Astrocyte (in vitro differentiated cells and primary cell): ENCODE measurements around the gene CCDC51. TPM values are rescaled to one million over a fixed set of nuclear protein-coding genes. Genes with fewer than 3 reads are reported as not detected.
A peak's percentile ranks its signal among the peaks of the same experiment; 100 is the strongest.

Experiments
- DNase-seq: peaks from one replicate; pipeline ENCODE4 v3.0.0-alpha.2; 2010; ENCODE audit warnings: low read depth
- FAIRE-seq: peaks from 2 replicates; lab custom pipeline; 2011; peaks lifted over from hg19 to GRCh38; lab: Jason Lieb, UNC
- H2AFZ ChIP-seq: 2 replicates; pipeline ENCODE4 v1.6.0; 2012; ENCODE audit warnings: low read depth, low read length, inconsistent platforms
- H3K27ac ChIP-seq: 2 replicates; pipeline ENCODE4 v1.5.1; 2011; ENCODE audit warnings: low read depth, low read length, inconsistent platforms
- H3K27me3 ChIP-seq: 2 replicates; pipeline ENCODE4 v1.6.0; 2011; ENCODE audit warnings: low read length, inconsistent platforms; ENCODE audit not compliant: insufficient read depth
- H3K36me3 ChIP-seq: 2 replicates; pipeline ENCODE4 v1.5.1; 2011; ENCODE audit warnings: low read length, inconsistent platforms; ENCODE audit not compliant: insufficient read depth
- H3K4me1 ChIP-seq: 2 replicates; pipeline ENCODE4 v1.5.1; 2011; ENCODE audit warnings: low read length, inconsistent platforms; ENCODE audit not compliant: insufficient read depth
- H3K4me2 ChIP-seq: 2 replicates; pipeline ENCODE4 v1.6.0; 2012; ENCODE audit warnings: low read length, inconsistent platforms
- H3K4me3 ChIP-seq: 2 replicates; pipeline ENCODE4 v1.5.1; 2011; ENCODE audit warnings: low read depth, mild to moderate bottlenecking, low read length, inconsistent platforms; ENCODE audit not compliant: insufficient read depth
- H3K79me2 ChIP-seq: 2 replicates; pipeline ENCODE4 v1.6.0; 2012; ENCODE audit warnings: mild to moderate bottlenecking, low read length, inconsistent platforms; ENCODE audit not compliant: insufficient read depth
- H3K9ac ChIP-seq: 2 replicates; pipeline ENCODE4 v1.6.0; 2012; ENCODE audit warnings: mild to moderate bottlenecking, low read length, inconsistent platforms
- H3K9me3 ChIP-seq: 2 replicates; pipeline ENCODE4 v1.5.1; 2012; ENCODE audit warnings: low read depth, mild to moderate bottlenecking, low read length, inconsistent platforms; ENCODE audit not compliant: insufficient read depth
- H4K20me1 ChIP-seq: 2 replicates; pipeline ENCODE4 v1.6.0; 2012; ENCODE audit warnings: low read length, inconsistent platforms; ENCODE audit not compliant: insufficient read depth
- H3K27ac Mint-ChIP-seq: one replicate; pipeline ENCODE4 v1.8.0; 2021; ENCODE audit warnings: mild to moderate bottlenecking, mixed read lengths; ENCODE audit not compliant: unreplicated experiment
- H3K27me3 Mint-ChIP-seq: one replicate; pipeline ENCODE4 v1.8.0; 2021; ENCODE audit warnings: low read depth, mixed read lengths; ENCODE audit not compliant: unreplicated experiment
- H3K36me3 Mint-ChIP-seq: one replicate; pipeline ENCODE4 v1.8.0; 2021; ENCODE audit warnings: low read depth, mixed read lengths; ENCODE audit not compliant: unreplicated experiment
- H3K4me1 Mint-ChIP-seq: one replicate; pipeline ENCODE4 v1.8.0; 2021; ENCODE audit warnings: low read depth, mixed read lengths; ENCODE audit not compliant: unreplicated experiment
- H3K4me3 Mint-ChIP-seq: one replicate; pipeline ENCODE4 v1.8.0; 2021; ENCODE audit warnings: mild to moderate bottlenecking, moderate library complexity, mixed read lengths; ENCODE audit not compliant: unreplicated experiment
- H3K9me3 Mint-ChIP-seq: one replicate; pipeline ENCODE4 v1.8.0; 2021; ENCODE audit warnings: mild to moderate bottlenecking, mixed read lengths; ENCODE audit not compliant: unreplicated experiment
- EZH2 ChIP-seq: IDR thresholded peaks from 2 replicates; pipeline ENCODE4 v1.6.1; 2012; ENCODE audit warnings: mild to moderate bottlenecking, low read length, inconsistent platforms; ENCODE audit not compliant: insufficient read depth
- total RNA-seq: library from RNA; stranded (reverse); gene quantifications from 2 replicates; pipeline ENCODE4 v1.2.1, GENCODE V29; 2021
- TF ChIP-seq, protein P1 (sequence below): IDR thresholded peaks from 2 replicates; pipeline ENCODE4 v1.5.1; 2011; ENCODE audit warnings: low read depth, mild to moderate bottlenecking, inconsistent platforms, low read length, moderate library complexity; ENCODE audit not compliant: insufficient read depth

Gene CCDC51
- total RNA-seq, 1 donor from 2014 or later, result 16.5 TPM

DNA sequence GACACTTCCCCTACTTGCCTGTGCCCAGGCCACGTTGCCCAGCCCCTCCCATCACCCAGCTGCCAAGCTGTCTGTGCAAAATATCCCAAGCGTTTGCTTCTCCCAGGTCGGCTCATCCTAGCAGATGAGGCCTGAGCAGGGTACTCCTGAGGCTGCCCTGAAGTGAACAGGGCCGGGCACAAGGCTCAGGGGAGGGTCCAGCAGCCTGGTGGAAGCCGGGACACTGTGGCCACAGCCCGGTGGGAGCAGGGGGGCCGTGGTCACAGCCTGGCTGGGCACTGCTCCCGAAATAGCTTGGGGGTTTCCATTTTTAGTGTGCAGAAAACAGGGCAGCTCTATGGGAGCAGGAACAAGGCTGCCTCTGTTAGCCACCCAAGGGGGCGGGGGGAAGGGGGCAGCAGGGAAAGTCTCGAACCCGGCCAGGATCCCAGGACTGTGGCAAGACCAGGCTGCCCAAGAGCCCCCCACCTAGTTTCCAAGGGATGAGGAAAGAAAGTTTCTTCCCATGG lies 13.5 kb downstream of the CCDC51 start:
- no peaks in the 10 kb centered on the region for H3K9me3 Mint-ChIP-seq
- H3K27ac Mint-ChIP-seq, result no peak overlapping the region
- TF ChIP-seq EZH2, result no peak
- TF ChIP-seq, protein P1, sequence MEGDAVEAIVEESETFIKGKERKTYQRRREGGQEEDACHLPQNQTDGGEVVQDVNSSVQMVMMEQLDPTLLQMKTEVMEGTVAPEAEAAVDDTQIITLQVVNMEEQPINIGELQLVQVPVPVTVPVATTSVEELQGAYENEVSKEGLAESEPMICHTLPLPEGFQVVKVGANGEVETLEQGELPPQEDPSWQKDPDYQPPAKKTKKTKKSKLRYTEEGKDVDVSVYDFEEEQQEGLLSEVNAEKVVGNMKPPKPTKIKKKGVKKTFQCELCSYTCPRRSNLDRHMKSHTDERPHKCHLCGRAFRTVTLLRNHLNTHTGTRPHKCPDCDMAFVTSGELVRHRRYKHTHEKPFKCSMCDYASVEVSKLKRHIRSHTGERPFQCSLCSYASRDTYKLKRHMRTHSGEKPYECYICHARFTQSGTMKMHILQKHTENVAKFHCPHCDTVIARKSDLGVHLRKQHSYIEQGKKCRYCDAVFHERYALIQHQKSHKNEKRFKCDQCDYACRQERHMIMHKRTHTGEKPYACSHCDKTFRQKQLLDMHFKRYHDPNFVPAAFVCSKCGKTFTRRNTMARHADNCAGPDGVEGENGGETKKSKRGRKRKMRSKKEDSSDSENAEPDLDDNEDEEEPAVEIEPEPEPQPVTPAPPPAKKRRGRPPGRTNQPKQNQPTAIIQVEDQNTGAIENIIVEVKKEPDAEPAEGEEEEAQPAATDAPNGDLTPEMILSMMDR, result no peak
- H3K4me1 ChIP-seq, result peaks cover 41% of the 10 kb centered on the region
- peaks cover 69% of the 10 kb centered on the region for H4K20me1 ChIP-seq
- FAIRE-seq (no peak), DNase-seq (no peak)
- no peak overlapping the region for H3K4me3 Mint-ChIP-seq
- H3K79me2 ChIP-seq, result peaks cover 49% of the 10 kb centered on the region
- H3K36me3 ChIP-seq, result no peaks in the 10 kb centered on the region
- H3K4me1 Mint-ChIP-seq, result peaks cover 36% of the 10 kb centered on the region
- no peaks in the 10 kb centered on the region for H3K27me3 ChIP-seq
- H3K4me2 ChIP-seq, result peak overlapping the region; percentile 97
- no peaks in the 10 kb centered on the region for H3K9me3 ChIP-seq
- H3K36me3 Mint-ChIP-seq, result peaks cover 7% of the 10 kb centered on the region
- no peak overlapping the region for H3K4me3 ChIP-seq
- H3K27me3 Mint-ChIP-seq, result no peaks in the 10 kb centered on the region
- H2AFZ ChIP-seq, result no peak overlapping the region
- H3K9ac ChIP-seq, result no peak overlapping the region
- H3K27ac ChIP-seq, result no peak overlapping the region

- H2AFZ ChIP-seq, result no peak overlapping the region
- Mint-ChIP-seq H3K27me3 (no peaks in the 10 kb centered on the region), H3K9me3 (no peaks in the 10 kb centered on the region), H3K4me1 (peaks cover 31% of the 10 kb centered on the region), H3K36me3 (peaks cover 8% of the 10 kb centered on the region), H3K27ac (no peak overlapping the region), H3K4me3 (no peak overlapping the region)
- TF ChIP-seq EZH2, result no peak
- TF ChIP-seq, protein P1, result no peak
- no peaks in the 10 kb centered on the region for H3K36me3 ChIP-seq
- H3K79me2 ChIP-seq, result peaks cover 49% of the 10 kb centered on the region
- DNase-seq (no peak), FAIRE-seq (no peak)
- no peaks in the 10 kb centered on the region for H3K27me3 ChIP-seq
- no peaks in the 10 kb centered on the region for H3K9me3 ChIP-seq
- H3K4me1 ChIP-seq, result peaks cover 41% of the 10 kb centered on the region
- H3K4me3 ChIP-seq, result no peak overlapping the region
- H3K4me2 ChIP-seq, result peak overlapping the region; percentile 97
- H3K9ac ChIP-seq, result no peak overlapping the region
- H4K20me1 ChIP-seq, result peaks cover 79% of the 10 kb centered on the region
- no peak overlapping the region for H3K27ac ChIP-seq
Measured at GRCh38 chr3:48425281-48425812, 14.6 kb downstream of the CCDC51 start.
